Parathyroid adenoma (tissue), 2 donors: Measurements from ENCODE around the gene LRRTM4.

ENCODE experiments used
- H2AFZ ChIP-seq: fragments of 300-600 bp; sonication (generic); one replicate; pipeline ENCODE4 v1.7.0; 2017; ENCODE audit warnings: antibody characterized with exemption, mild to moderate bottlenecking
- H3K27ac ChIP-seq: fragments of 300-600 bp; sonication (generic); one replicate; pipeline ENCODE4 v1.7.0; 2017
- H3K27me3 ChIP-seq: fragments of 300-600 bp; sonication (generic); one replicate; pipeline ENCODE4 v1.7.0; 2017; ENCODE audit warnings: low read length; ENCODE audit not compliant: control insufficient read depth, insufficient read depth
- H3K36me3 ChIP-seq: fragments of 300-600 bp; sonication (generic); one replicate; pipeline ENCODE4 v1.7.0; 2017; ENCODE audit warnings: low read length; ENCODE audit not compliant: control insufficient read depth, insufficient read depth
- H3K4me1 ChIP-seq: fragments of 300-600 bp; sonication (generic); one replicate; pipeline ENCODE4 v1.7.0; 2017; ENCODE audit warnings: control low read depth
- H3K4me2 ChIP-seq: fragments of 300-600 bp; sonication (generic); one replicate; pipeline ENCODE4 v1.7.0; 2017; ENCODE audit warnings: low read length
- H3K4me3 ChIP-seq: fragments of 300-600 bp; sonication (generic); one replicate; pipeline ENCODE4 v1.7.0; 2017; ENCODE audit warnings: low read depth, low read length
- H3K79me2 ChIP-seq: fragments of 300-600 bp; sonication (generic); one replicate; pipeline ENCODE4 v1.7.0; 2017; ENCODE audit warnings: control low read depth
- H3K9ac ChIP-seq: fragments of 300-600 bp; sonication (generic); one replicate; pipeline ENCODE4 v1.7.0; 2017; ENCODE audit warnings: mild to moderate bottlenecking
- H3K9me3 ChIP-seq: fragments of 300-600 bp; sonication (generic); one replicate; pipeline ENCODE4 v1.7.0; 2017; ENCODE audit warnings: low read length; ENCODE audit not compliant: control insufficient read depth
- CTCF ChIP-seq: fragments of 300-600 bp; sonication (generic); IDR thresholded peaks from one replicate; pipeline ENCODE4 v1.7.0; 2017; ENCODE audit warnings: antibody characterized with exemption, mild to moderate bottlenecking
- donor health status: primary hyperparathyroidism.

The LRRTM4 gene

GRCh38 chr2:77161009-77161408, 361.2 kb downstream of the LRRTM4 start:
- Histone ChIP-seq H3K36me3 (no peaks in the 10 kb centered on the region), H3K9me3 (no peaks in the 10 kb centered on the region), H2AFZ (no peak overlapping the region), H3K4me1 (no peaks in the 10 kb centered on the region), H3K9ac (no peak overlapping the region), H3K4me2 (no peak overlapping the region), H3K27me3 (no peaks in the 10 kb centered on the region), H3K27ac (no peak overlapping the region), H3K4me3 (no peak overlapping the region), H3K79me2 (no peaks in the 10 kb centered on the region)
- TF ChIP-seq CTCF, result no peak

- Histone ChIP-seq H3K27ac (no peak overlapping the region), H3K4me3 (no peak overlapping the region), H3K4me1 (no peaks in the 10 kb centered on the region), H3K27me3 (no peaks in the 10 kb centered on the region), H3K9ac (no peak overlapping the region), H3K9me3 (no peaks in the 10 kb centered on the region), H3K36me3 (no peaks in the 10 kb centered on the region), H3K79me2 (no peaks in the 10 kb centered on the region), H3K4me2 (no peak overlapping the region), H2AFZ (no peak overlapping the region)
- TF ChIP-seq CTCF, result no peak
Measured at GRCh38 chr2:77156599-77156998, 365.6 kb downstream of the LRRTM4 start.

- Histone ChIP-seq H3K4me2 (no peak overlapping the region), H2AFZ (no peak overlapping the region), H3K9ac (no peak overlapping the region), H3K79me2 (no peaks in the 10 kb centered on the region), H3K4me3 (no peak overlapping the region), H3K27me3 (no peaks in the 10 kb centered on the region), H3K4me1 (no peaks in the 10 kb centered on the region), H3K27ac (no peak overlapping the region), H3K9me3 (no peaks in the 10 kb centered on the region), H3K36me3 (no peaks in the 10 kb centered on the region)
- no peak for TF ChIP-seq CTCF
Measured at GRCh38 chr2:77155511-77155910, 366.7 kb downstream of the LRRTM4 start.

- H3K9ac ChIP-seq, result no peak overlapping the region
- no peak overlapping the region for H3K4me2 ChIP-seq
- no peaks in the 10 kb centered on the region for H3K36me3 ChIP-seq
- H3K9me3 ChIP-seq, result no peaks in the 10 kb centered on the region
- H3K27me3 ChIP-seq, result no peaks in the 10 kb centered on the region
- H3K79me2 ChIP-seq, result no peaks in the 10 kb centered on the region
- no peak overlapping the region for H3K4me3 ChIP-seq
- H3K4me1 ChIP-seq, result no peaks in the 10 kb centered on the region
- H3K27ac ChIP-seq, result no peak overlapping the region
- H2AFZ ChIP-seq, result no peak overlapping the region
- TF ChIP-seq CTCF, result no peak
Measured at GRCh38 chr2:77149565-77149964, 372.6 kb downstream of the LRRTM4 start.

- H3K79me2 ChIP-seq, result no peaks in the 10 kb centered on the region
- H2AFZ ChIP-seq, result no peak overlapping the region
- TF ChIP-seq CTCF, result no peak
- H3K9ac ChIP-seq, result no peak overlapping the region
- H3K4me1 ChIP-seq, result no peaks in the 10 kb centered on the region
- H3K9me3 ChIP-seq, result no peaks in the 10 kb centered on the region
- no peaks in the 10 kb centered on the region for H3K27me3 ChIP-seq
- H3K36me3 ChIP-seq, result no peaks in the 10 kb centered on the region
- no peak overlapping the region for H3K4me2 ChIP-seq
- no peak overlapping the region for H3K27ac ChIP-seq
- no peak overlapping the region for H3K4me3 ChIP-seq
Measured at GRCh38 chr2:77147153-77147552, 375.0 kb downstream of the LRRTM4 start.
